Stimulated activated naive CD4-positive, alpha-beta T cell (primary cell): ENCODE measurements around the gene RFT1.

Source experiments
- DNase-seq, 6 experiments: peaks; one replicate each; lab custom pipeline; 2025; lab: John Stamatoyannopoulos, UW

RFT1 gene, protein sequence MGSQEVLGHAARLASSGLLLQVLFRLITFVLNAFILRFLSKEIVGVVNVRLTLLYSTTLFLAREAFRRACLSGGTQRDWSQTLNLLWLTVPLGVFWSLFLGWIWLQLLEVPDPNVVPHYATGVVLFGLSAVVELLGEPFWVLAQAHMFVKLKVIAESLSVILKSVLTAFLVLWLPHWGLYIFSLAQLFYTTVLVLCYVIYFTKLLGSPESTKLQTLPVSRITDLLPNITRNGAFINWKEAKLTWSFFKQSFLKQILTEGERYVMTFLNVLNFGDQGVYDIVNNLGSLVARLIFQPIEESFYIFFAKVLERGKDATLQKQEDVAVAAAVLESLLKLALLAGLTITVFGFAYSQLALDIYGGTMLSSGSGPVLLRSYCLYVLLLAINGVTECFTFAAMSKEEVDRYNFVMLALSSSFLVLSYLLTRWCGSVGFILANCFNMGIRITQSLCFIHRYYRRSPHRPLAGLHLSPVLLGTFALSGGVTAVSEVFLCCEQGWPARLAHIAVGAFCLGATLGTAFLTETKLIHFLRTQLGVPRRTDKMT

GRCh38 chr3:53130179-53131061 is at the start of gene RFT1:
TSS of gene RFT1 (minus strand) at chr3:53130435. CDS start at chr3:53130400, 35 bp downstream.
- peak; percentile 93 to 97 (median 96) for DNase-seq

DNA sequence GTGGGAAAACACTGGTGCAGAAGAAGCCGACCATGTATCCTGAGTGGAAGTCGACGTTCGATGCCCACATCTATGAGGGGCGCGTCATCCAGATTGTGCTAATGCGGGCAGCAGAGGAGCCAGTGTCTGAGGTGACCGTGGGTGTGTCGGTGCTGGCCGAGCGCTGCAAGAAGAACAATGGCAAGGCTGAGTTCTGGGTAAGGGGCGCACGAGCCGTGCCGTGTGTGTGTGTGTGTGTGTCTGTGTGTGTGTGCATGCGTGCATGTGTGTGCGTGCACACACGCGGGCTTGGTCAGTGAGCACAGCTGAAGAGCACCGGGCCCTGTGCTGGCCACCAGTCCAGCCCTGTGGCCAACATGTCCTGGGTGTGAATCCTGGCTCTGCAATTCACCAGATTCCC is 49.3 kb upstream of the RFT1 start:
- DNase-seq = no peak

DNA sequence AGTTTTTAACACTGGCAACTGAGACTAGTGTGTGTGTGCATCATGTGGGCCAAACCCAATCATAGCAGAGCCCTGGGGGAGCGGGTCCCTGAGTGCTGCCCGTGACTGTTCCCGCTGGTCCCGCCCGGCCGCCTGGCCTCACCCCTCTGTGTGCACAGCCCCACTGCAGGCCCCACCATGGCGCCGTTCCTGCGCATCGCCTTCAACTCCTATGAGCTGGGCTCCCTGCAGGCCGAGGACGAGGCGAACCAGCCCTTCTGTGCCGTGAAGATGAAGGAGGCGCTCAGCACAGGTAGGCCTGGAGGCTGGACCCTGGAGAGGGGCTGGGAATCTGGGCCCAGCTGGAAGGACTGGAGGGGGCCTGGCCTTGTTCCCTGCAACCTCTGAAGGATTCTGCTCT is 48.0 kb upstream of the RFT1 start:
- no peak for DNase-seq

- DNase-seq = no peak
Measured at GRCh38 chr3:53175613-53176540, 45.6 kb upstream of the RFT1 start.

- no peak for DNase-seq
Measured at GRCh38 chr3:53174346-53175250, 44.4 kb upstream of the RFT1 start.

GRCh38 chr3:53173107-53173506 is 42.9 kb upstream of the RFT1 start:
- DNase-seq = no peak

- no peak for DNase-seq
Measured at GRCh38 chr3:53171827-53172505, 41.7 kb upstream of the RFT1 start.

DNA sequence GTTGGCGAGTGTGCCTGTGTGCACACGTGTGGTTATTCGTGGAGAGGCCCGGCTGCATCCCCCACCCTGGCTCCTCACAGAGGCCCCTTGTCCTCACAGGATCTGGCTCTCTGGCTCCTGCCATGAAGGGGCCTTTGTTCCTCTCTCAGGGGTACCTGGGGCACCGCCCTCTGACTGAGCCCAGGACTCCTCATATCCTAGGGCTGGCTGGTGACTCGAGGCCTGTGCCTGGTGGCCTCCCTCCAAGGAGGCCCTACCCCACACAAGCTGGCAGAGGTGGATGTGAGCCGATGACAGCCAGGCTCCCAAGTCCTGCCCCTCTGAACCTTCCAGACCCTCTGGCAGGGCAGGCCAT is 40.8 kb upstream of the RFT1 start:
- no peak for DNase-seq

- no peak for DNase-seq
Measured at GRCh38 chr3:53170325-53171063, 40.3 kb upstream of the RFT1 start.

DNA sequence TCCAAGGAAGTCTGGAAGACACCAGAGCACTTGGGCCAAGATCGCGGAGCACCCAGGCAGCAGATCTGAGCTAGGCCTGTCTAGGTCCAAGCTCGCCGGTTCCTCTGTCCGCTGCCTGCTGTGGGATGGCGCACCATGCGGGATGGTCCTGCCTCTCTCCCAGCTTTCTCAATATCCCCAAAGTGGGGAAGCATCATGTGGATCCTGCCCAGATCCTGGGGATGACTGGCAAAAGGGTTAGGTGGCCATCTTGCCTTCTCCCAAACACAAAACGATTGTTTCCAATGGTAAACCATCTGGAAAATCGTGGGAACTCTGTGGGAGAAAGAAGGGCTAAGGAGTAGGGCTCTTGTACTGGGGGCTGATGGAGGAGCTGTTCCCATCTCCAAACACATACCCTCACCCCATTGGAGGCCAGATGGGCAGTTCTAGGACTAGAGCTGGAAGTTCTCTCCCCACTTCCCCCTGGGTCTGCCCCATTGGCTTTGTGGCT is 39.6 kb upstream of the RFT1 start:
- no peak for DNase-seq

DNA sequence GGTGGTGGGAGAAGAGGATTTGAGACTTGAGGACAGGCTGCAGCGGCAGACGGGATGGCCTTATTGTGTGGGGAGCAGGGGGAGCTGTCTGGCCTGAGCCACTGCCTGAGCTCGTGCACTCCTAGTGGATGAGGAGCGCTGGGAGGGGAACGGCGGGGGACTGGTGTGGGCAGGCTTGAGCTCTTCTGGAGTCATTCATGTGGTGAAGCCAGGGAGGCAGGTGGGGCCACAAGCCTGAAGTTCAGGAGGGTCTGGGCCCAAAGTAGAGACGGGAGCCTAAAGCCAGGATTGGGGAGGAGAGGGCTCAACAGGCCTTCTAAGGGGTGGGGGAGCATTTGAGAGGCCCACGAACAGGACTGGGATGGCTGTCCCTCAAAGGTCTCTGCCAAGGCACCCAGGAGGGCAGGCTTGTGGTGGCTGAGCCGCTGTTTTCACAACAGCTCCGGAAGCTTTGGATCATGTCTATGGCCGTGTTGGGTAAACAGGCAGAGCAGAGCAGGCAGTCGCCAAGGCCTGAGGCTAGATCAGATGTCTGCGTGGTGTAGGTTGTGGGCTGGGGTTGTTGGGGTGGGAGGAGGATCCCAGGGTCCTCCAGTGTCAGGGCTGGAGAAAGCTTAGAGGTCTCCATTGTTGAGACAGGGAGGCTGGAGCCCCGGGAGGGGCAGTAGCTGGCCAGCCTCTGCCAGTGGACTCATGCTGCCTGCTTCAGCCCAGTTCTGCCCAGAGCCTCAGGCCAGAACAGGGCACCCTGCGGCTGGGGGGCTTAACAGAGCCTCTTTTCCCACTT is 39.0 kb upstream of the RFT1 start:
- no peak for DNase-seq

- DNase-seq = no peak
Measured at GRCh38 chr3:53168175-53168923, 38.1 kb upstream of the RFT1 start.

DNA sequence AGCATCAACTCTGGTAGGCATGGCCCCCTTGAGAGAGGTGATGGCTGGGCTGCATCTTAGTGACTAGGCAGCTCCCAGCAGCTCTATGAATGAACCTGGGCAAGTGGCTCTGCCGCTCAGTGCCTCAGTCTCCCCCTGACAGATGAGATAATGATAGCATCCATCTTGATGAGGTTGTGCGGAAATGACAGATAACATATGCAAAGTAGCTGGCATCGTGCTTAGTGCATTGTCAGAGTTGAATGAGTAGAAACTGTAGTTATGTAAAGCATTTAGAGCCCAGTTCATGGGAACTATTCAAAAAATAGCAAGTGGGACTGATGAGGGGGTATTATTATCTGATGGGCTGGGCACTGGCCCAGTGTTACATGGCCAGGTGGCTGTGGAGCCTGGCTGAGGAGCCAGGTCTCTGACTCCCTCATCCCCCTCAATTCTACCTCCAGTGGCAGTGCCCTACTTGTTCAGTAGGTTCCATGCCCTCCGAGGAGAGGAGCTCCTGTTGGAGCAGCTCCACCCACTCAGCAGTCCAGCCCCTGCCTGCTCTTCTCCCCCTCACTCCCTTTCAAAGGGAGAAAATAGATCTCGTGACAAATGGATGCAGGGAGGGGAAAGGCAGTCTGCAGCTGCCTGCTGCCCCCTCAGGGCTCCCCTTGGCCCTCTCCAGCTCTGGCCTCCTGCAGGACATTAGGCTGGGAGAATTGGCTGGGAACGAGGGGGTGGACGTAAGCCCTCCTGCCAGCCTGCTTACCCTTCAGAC is 37.4 kb upstream of the RFT1 start:
- DNase-seq = no peak

- DNase-seq = no peak
Measured at GRCh38 chr3:53166781-53167291, 36.6 kb upstream of the RFT1 start.

DNA sequence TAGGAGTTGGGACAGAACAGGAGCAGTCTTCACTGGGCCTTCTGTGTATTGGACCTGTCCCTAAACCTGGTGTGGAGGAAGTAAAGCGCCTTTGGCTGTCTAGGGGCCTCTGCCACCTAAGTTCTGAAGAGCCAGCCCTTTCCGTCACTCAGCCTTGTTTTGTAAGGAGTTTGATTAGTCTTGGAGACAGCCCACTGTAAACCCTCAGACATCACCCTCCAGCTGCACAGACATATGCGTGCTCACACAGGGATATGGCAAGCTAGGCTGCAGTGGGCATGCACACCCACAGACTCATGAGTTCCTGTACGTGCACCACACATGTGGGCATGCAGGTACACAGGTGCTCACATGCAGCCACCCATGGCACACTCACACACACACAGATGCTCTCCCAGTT is 36.0 kb upstream of the RFT1 start:
- no peak for DNase-seq

DNA sequence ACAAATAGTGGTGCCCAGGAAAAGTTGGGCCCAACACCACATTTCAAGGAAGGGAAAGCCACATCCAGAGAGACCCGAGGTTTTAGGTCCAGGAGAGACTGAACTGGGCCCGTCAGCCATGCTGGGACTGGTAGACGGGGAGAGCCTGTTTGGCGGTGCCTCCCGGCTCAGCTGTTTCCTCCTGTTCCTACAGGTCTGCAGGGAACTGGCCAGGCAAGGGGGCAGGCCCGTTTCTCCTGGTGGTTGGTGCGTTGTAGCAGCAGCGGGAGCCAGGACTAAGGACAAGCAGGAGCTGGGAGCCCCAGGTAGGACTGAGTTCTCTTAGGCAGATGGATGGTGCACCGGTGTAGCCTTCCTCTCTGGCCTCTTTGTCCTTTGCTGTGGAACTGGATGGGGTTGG is 34.7 kb upstream of the RFT1 start:
- no peak for DNase-seq
